Muscle layer of duodenum (tissue), 2 donors: ENCODE results near the gene AIP.

ENCODE experiments used
- H3K27ac ChIP-seq: one replicate; pipeline ENCODE4 v1.7.0; 2013; ENCODE audit warnings: mild to moderate bottlenecking, low read length
- H3K27me3 ChIP-seq: one replicate; pipeline ENCODE4 v1.7.0; 2013; ENCODE audit warnings: low read depth, mild to moderate bottlenecking, control low read depth, low read length
- H3K36me3 ChIP-seq, 2 donors: one replicate each; pipeline ENCODE4 v1.7.0; 2013; ENCODE audit warnings: low read length in 2 of 2, control low read depth in 1 of 2, mild to moderate bottlenecking in 1 of 2; ENCODE audit not compliant: insufficient read depth in 2 of 2, control insufficient read depth in 1 of 2
- H3K4me1 ChIP-seq, 2 donors: one replicate each; pipeline ENCODE4 v1.7.0; 2013; ENCODE audit warnings: low read length in 2 of 2, mild to moderate bottlenecking in 2 of 2, control low read depth in 1 of 2, moderate library complexity in 1 of 2; ENCODE audit not compliant: insufficient read depth in 2 of 2, control insufficient read depth in 1 of 2
- H3K4me3 ChIP-seq, 2 donors: one replicate each; pipeline ENCODE4 v1.7.0; 2013; ENCODE audit warnings: low read length in 2 of 2, low read depth in 1 of 2, mild to moderate bottlenecking in 1 of 2
- H3K9me3 ChIP-seq, 2 donors: one replicate each; pipeline ENCODE4 v1.7.0; 2013; ENCODE audit warnings: low read length in 2 of 2, control low read depth in 1 of 2, mild to moderate bottlenecking in 1 of 2; ENCODE audit not compliant: control insufficient read depth in 1 of 2
- donor health status: healthy.

The AIP gene

DNA sequence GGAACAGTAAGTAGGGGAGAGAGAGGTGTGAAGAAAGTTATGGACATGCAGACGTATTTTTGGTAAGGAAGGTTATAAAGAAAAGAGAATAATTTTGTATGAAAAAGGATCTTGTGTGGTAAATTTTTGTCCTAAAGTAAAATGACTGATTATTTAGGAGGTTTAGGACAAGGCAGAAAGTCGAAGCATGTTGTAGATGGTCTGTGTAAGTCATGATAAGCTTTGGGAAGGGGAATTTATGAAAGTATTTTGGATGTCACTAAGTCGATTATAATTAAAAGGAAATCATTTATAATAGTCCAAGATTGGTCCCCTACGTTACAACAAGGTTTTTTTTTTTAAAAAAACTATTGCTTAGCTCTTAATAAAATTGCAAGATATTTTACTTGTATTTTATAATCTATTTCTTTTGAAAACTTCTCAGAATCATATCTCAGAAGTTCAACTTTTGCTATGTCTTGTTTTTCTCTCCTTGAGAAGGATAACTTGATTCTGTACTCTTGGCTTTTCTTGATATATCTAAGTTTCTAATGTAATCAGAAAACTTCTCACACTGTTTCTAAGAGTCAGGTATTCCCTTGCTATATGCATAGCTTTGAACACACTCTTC is 51.3 kb downstream of the AIP start:
- Histone ChIP-seq H3K27ac (no peak overlapping the region), H3K27me3 (peaks cover 3% of the 10 kb centered on the region), H3K4me3 (no peak overlapping the region)

DNA sequence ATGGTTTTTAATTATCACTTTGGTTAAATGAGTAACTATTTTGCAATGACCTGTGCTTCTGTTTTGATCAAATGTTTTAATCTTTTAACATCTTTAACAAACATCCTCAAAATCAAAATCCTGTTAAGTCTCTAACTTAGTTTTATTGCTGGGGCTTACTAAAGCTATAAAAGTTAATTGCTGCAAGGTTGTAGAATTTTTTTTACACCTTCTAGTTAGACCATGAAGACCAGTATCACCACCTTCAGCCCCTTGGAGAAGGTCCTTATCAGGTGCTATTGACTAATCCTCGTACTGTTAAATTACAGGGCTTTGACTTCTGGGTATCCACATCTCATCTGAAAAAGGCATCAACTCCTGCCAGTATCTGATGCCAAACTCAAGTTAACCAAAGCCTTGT is 52.7 kb downstream of the AIP start:
- peaks cover 3% of the 10 kb centered on the region for H3K27me3 ChIP-seq
- H3K27ac ChIP-seq: no peak overlapping the region
- no peak overlapping the region for H3K4me3 ChIP-seq
- H3K9me3 ChIP-seq: peaks cover 0 to 9% of the 10 kb centered on the region in 2 donors
- no peaks in the 10 kb centered on the region for H3K4me1 ChIP-seq
- no peaks in the 10 kb centered on the region for H3K36me3 ChIP-seq

More for the DNA sequence above, 51.3 kb downstream of the AIP start:
- Histone ChIP-seq H3K9me3 (peaks cover 0 to 9% of the 10 kb centered on the region in 2 donors), H3K36me3 (no peaks in the 10 kb centered on the region), H3K4me1 (no peaks in the 10 kb centered on the region)

DNA sequence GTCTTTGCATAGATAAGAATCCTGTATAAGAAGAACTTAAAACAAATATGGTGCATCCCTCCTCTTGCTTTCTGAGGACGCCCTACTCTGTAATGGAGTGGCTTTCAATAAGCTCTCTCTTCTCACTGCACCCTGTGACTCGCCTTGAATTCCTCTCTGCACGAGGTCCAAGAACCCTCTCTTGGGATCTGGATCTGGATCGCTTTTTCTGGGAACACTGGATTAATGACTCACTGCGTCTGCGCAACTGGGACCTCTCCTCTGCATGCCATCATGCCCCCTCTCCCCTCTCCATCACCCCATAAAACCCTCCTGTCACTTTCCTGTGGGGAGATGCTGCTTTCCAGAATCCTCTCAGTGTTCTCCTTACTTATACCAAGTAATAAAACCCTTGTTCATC is 55.5 kb downstream of the AIP start:
- H3K4me3 ChIP-seq: no peak overlapping the region

DNA sequence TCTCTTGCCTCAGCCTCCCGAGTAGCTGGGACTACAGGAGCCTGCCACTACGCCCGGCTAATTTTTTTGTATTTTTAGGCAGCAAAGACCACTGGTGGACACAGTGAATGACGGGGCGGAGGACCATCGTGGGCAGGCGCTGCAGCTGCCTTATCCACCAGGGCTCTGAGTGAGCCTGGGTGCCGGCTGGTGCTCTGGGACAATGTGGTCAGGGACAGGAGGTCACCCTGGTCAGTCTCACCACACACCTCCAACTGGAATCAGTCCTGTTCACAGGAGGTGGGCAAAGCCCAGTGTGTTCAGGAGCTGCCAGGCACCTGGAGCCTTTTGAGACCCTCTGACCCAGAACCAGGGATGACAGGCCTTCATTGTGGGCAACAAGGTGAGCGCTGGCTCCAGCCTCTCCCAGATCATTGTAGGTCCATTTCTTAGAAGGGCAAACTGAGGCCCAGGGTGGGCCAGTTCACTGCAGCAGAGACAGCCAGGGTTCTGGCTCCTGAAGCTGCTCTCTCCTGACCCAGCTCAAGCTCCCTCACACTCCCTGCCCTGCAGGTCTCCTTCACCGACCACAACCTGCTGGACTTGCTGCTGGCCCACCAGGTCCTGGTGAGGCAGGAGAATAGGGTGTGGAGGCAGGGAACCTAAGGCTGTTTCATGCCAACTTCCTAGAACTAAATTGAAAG is 56.1 kb downstream of the AIP start:
- peaks cover 0 to under 1% of the 10 kb centered on the region in 2 donors for H3K9me3 ChIP-seq
- no peaks in the 10 kb centered on the region for H3K4me1 ChIP-seq
- no peak overlapping the region for H3K4me3 ChIP-seq
- peaks cover 3% of the 10 kb centered on the region for H3K27me3 ChIP-seq
- no peaks in the 10 kb centered on the region for H3K36me3 ChIP-seq
- H3K27ac ChIP-seq: no peak overlapping the region

More for the DNA sequence above, 55.5 kb downstream of the AIP start:
- Histone ChIP-seq H3K27me3 (peaks cover 3% of the 10 kb centered on the region), H3K27ac (no peak overlapping the region), H3K36me3 (no peaks in the 10 kb centered on the region), H3K4me1 (no peaks in the 10 kb centered on the region), H3K9me3 (peaks cover 0 to 8% of the 10 kb centered on the region in 2 donors)

DNA sequence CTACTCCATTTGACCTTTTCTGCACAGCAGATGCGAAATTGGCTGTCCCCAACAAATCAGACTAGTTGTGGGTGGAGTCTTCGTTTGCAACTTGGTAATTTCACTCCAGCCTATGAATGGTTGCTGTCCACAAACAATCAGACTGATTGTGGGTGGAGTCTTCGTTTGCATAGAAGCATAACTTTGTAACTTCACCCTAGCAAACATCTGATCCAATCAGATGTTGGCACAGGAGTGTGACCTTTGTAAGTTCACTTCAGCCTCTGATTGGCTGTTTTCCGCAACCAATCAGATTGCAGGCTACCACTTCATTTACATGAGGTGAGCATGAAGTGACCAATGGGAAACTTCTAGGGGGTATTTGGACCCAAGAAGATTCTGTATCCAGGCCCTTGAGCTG is 56.7 kb downstream of the AIP start:
- no peaks in the 10 kb centered on the region for H3K9me3 ChIP-seq
- H3K4me3 ChIP-seq: no peak overlapping the region
- no peak overlapping the region for H3K27ac ChIP-seq
- H3K4me1 ChIP-seq: no peaks in the 10 kb centered on the region
- H3K36me3 ChIP-seq: no peaks in the 10 kb centered on the region
- H3K27me3 ChIP-seq: peaks cover 3% of the 10 kb centered on the region
